Liver (tissue), 9 donors: ENCODE results near the gene SCAF1. TPM values are rescaled to one million over a fixed set of nuclear protein-coding genes. Genes with fewer than 3 reads are reported as not detected.

Experiments
- DNase-seq: peaks from one replicate; pipeline ENCODE4 v3.0.0-alpha.2; 2017; ENCODE audit warnings: low spot score
- H3K27ac ChIP-seq, 2 donors: one replicate each; pipeline ENCODE4 v1.7.0; 2013; ENCODE audit warnings: inconsistent platforms in 2 of 2, low read length in 2 of 2, control low read depth in 1 of 2, low read depth in 1 of 2, mild to moderate bottlenecking in 1 of 2
- H3K27me3 ChIP-seq, 4 donors: one replicate each; pipeline versions ENCODE4 v1.6.1 to v1.7.0; 2013; ENCODE audit warnings: low read length in 3 of 4, inconsistent platforms in 1 of 4, mild to moderate bottlenecking in 1 of 4, moderate library complexity in 1 of 4; ENCODE audit not compliant: control insufficient read depth in 4 of 4, insufficient read depth in 4 of 4
- H3K36me3 ChIP-seq, 4 donors: one replicate each; pipeline versions ENCODE4 v1.6.1 to v1.7.0; 2013; ENCODE audit warnings: low read length in 3 of 4, mild to moderate bottlenecking in 3 of 4, low read depth in 1 of 4, moderate library complexity in 1 of 4; ENCODE audit not compliant: control insufficient read depth in 4 of 4, insufficient read depth in 3 of 4
- H3K4me1 ChIP-seq, 4 donors: one replicate each; pipeline versions ENCODE4 v1.6.1 to v1.7.0; 2013; ENCODE audit warnings: low read length in 3 of 4, mild to moderate bottlenecking in 3 of 4, moderate library complexity in 1 of 4; ENCODE audit not compliant: control insufficient read depth in 4 of 4, insufficient read depth in 4 of 4
- H3K4me3 ChIP-seq, 3 donors: one replicate each; pipeline versions ENCODE4 v1.6.1 to v1.7.0; 2013; ENCODE audit warnings: low read length in 3 of 3, control low read depth in 1 of 3, low read depth in 1 of 3, mild to moderate bottlenecking in 1 of 3
- H3K9ac ChIP-seq, 2 donors: one replicate each; pipeline ENCODE4 v1.7.0; 2013; ENCODE audit warnings: low read length in 2 of 2, mild to moderate bottlenecking in 2 of 2, moderate library complexity in 2 of 2, control low read depth in 1 of 2, low read depth in 1 of 2
- H3K9me3 ChIP-seq, 4 donors: one replicate each; pipeline versions ENCODE4 v1.6.1 to v1.7.0; 2013; ENCODE audit warnings: low read length in 3 of 4; ENCODE audit not compliant: control insufficient read depth in 4 of 4
- HNF4G ChIP-seq: IDR thresholded peaks from 2 replicates; pipeline ENCODE4 v1.6.1; 2016; ENCODE audit warnings: antibody characterized with exemption
- NR2F2 ChIP-seq: IDR thresholded peaks from 2 replicates; pipeline ENCODE4 v1.6.1; 2016; ENCODE audit warnings: antibody characterized with exemption
- RAD21 ChIP-seq, 2 donors: IDR thresholded peaks; 2 replicates each; pipeline ENCODE4 v1.6.1; 2016; ENCODE audit warnings: antibody characterized with exemption in 2 of 2, mild to moderate bottlenecking in 2 of 2
- RXRA ChIP-seq, 2 donors: IDR thresholded peaks; 2 replicates each; pipeline ENCODE4 v1.6.1; 2017 to 2018; ENCODE audit warnings: antibody characterized with exemption in 2 of 2, mild to moderate bottlenecking in 1 of 2
- YY1 ChIP-seq: IDR thresholded peaks from 2 replicates; pipeline ENCODE4 v1.6.1; 2016; ENCODE audit warnings: antibody characterized with exemption, mild to moderate bottlenecking
- WGBS: extraction: QIAGEN DNeasy Blood & Tissue Kit; methylation state at CpG from one replicate; pipeline ENCODE4 v1.1.7; 2013; 5-methylcytosine and 5-hydroxymethylcytosine counted together
- polyA plus RNA-seq, 2 donors: library from polyadenylated mRNA; stranded (reverse) in 1 of 2; unstranded in 1 of 2; fragments of 200-250 nt in 1 of 2; fragments of >200 nt in 1 of 2; fragmentation: Nextera tagmentation in 1 of 2; extraction: Ambion mirVana in 1 of 2; gene quantifications; one replicate each; pipeline versions ENCODE4 v1.2.1 to v1.2.3, GENCODE V29; 2013 to 2015
- total RNA-seq, 2 donors: library from RNA; depleted of rRNA; stranded (reverse); fragments of >200 nt; gene quantifications; one replicate each; pipeline ENCODE4 v1.2.3, GENCODE V29; 2014
- TF ChIP-seq, protein P1 (sequence below): IDR thresholded peaks from 2 replicates; pipeline ENCODE4 v1.6.1; 2016; ENCODE audit warnings: antibody characterized with exemption
- TF ChIP-seq, protein P2 (sequence below): IDR thresholded peaks from 2 replicates; pipeline ENCODE4 v1.6.1; 2016; ENCODE audit warnings: antibody characterized with exemption
- TF ChIP-seq, protein P3 (sequence below): IDR thresholded peaks from 2 replicates; pipeline ENCODE4 v1.6.1; 2016; ENCODE audit warnings: antibody characterized with exemption, mild to moderate bottlenecking
- TF ChIP-seq, protein P4 (sequence below): IDR thresholded peaks from 2 replicates; pipeline ENCODE4 v1.6.1; 2016; ENCODE audit warnings: antibody characterized with exemption
- donor health status: healthy.
- donor health status: healthy.
- donor health status: healthy.
- donor health status: healthy.
- donor health status: healthy.

Gene SCAF1
- total and polyA plus RNA-seq, 4 donors, result 4.6 to 17.6 (median 9.9) TPM

DNA sequence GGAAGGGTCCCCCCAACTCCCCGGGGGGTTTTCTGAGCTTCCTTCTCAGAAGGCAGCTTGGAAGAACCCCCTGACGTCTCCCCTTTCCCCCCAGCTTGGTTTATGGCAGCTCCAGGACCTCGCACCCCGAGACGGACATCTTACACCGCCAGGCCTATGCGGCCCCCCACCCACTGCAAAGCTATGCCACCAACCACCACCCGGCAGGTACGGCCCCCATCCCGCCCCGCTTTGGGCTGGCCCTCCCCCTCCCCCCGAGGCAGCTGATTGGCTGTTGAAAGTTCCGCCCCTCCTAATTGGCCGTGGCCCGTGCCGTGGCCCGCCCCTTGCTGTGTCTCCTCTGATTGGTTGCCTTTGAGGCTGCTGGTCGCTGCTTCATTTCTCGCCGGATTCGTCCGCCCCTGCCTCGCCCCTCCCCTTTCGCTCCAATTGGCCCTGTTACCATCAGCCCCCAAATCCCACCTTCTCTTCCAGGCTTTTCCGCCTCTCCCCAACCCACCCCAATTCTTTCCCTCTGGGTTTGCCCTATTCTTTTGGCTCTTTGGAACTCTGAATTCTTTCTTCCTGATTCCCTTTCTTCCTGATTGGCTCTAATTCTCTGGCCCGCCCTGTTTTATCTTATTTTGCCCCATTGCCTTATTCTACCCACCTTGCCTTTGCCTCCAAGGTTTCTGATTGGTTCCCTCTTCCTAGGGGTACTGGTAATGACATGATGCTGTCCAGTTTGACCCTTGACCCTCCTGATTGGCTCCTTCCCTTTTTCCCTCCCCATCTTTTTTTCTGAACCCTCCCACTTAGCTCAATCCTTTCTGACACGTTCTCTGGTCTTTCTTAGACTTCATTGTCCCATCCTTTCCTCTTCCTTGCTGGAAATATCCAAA lies 48.5 kb upstream of the SCAF1 start (continued):
- peak; percentile 15 for TF ChIP-seq NR2F2

DNA sequence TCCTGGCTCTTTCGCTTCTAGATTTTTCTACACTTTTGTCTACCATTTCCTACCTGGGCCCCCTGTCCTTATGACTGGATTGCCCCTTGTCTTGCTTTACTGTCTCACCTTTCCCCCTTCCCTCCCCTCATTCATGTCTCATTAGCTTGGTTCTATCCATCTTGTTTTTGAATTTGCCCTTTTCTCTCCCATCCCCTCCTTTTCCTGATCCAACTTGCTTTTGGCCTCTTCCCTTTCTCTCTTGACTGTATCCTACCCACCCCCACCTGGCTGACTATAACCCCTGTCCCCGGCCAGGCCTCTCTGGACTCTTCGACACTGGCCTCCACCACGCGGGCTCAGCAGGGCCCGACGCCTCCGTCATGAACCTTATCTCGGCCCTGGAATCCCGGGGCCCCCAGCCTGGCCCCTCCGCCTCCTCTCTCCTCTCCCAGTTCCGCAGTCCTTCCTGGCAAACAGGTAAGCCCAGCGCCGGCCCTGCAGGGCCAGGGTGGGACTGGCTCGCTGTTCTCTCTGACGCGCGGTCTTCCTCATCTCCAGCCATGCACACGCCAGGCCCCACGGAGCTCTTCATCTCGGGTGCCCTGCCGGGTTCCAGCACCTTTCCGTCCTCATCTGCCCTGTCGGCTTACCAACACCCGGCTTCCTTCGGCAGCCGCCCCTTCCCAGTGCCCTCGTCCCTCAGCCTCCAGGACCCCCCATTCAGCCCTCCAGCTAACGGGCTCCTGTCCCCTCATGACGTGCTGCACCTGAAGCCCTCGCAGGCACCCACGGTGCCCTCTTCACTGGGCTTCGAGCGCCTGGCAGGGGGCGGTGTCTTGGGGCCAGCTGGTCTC lies 47.6 kb upstream of the SCAF1 start:
- Histone ChIP-seq H3K4me3 (no peak overlapping the region), H3K9ac (no peak overlapping the region), H3K27ac (no peak overlapping the region), H3K27me3 (no peaks in the 10 kb centered on the region), H3K4me1 (peaks cover 0 to 21% (median 15%) of the 10 kb centered on the region in 4 donors), H3K36me3 (peaks cover 5 to 28% (median 12%) of the 10 kb centered on the region in 4 donors), H3K9me3 (no peaks in the 10 kb centered on the region)
- WGBS, result 95% methylated on average over 35 of the region's 35 CpGs
- TF ChIP-seq, protein P1, sequence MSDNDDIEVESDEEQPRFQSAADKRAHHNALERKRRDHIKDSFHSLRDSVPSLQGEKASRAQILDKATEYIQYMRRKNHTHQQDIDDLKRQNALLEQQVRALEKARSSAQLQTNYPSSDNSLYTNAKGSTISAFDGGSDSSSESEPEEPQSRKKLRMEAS, result no peak
- TF ChIP-seq, protein P2, sequence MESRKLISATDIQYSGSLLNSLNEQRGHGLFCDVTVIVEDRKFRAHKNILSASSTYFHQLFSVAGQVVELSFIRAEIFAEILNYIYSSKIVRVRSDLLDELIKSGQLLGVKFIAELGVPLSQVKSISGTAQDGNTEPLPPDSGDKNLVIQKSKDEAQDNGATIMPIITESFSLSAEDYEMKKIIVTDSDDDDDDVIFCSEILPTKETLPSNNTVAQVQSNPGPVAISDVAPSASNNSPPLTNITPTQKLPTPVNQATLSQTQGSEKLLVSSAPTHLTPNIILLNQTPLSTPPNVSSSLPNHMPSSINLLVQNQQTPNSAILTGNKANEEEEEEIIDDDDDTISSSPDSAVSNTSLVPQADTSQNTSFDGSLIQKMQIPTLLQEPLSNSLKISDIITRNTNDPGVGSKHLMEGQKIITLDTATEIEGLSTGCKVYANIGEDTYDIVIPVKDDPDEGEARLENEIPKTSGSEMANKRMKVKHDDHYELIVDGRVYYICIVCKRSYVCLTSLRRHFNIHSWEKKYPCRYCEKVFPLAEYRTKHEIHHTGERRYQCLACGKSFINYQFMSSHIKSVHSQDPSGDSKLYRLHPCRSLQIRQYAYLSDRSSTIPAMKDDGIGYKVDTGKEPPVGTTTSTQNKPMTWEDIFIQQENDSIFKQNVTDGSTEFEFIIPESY, result no peak
- TF ChIP-seq YY1 (no peak), HNF4G (no peak), RXRA (IDR thresholded peaks at IDR 0.05) (no peak), RAD21 (IDR thresholded peaks at IDR 0.05) (no peak), NR2F2 (no peak)
- TF ChIP-seq, protein P3, sequence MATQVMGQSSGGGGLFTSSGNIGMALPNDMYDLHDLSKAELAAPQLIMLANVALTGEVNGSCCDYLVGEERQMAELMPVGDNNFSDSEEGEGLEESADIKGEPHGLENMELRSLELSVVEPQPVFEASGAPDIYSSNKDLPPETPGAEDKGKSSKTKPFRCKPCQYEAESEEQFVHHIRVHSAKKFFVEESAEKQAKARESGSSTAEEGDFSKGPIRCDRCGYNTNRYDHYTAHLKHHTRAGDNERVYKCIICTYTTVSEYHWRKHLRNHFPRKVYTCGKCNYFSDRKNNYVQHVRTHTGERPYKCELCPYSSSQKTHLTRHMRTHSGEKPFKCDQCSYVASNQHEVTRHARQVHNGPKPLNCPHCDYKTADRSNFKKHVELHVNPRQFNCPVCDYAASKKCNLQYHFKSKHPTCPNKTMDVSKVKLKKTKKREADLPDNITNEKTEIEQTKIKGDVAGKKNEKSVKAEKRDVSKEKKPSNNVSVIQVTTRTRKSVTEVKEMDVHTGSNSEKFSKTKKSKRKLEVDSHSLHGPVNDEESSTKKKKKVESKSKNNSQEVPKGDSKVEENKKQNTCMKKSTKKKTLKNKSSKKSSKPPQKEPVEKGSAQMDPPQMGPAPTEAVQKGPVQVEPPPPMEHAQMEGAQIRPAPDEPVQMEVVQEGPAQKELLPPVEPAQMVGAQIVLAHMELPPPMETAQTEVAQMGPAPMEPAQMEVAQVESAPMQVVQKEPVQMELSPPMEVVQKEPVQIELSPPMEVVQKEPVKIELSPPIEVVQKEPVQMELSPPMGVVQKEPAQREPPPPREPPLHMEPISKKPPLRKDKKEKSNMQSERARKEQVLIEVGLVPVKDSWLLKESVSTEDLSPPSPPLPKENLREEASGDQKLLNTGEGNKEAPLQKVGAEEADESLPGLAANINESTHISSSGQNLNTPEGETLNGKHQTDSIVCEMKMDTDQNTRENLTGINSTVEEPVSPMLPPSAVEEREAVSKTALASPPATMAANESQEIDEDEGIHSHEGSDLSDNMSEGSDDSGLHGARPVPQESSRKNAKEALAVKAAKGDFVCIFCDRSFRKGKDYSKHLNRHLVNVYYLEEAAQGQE, result no peak
- TF ChIP-seq, protein P4, sequence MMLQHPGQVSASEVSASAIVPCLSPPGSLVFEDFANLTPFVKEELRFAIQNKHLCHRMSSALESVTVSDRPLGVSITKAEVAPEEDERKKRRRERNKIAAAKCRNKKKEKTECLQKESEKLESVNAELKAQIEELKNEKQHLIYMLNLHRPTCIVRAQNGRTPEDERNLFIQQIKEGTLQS, result no peak
- no peak for DNase-seq
